ENCODE data around the gene OR5H6.
"Not testable (repeated sequence)": the region's sequence is repeated elsewhere in the genome, so short reads cannot be mapped to it uniquely, and the experiment has no call there.

OR5H6 gene
- total RNA-seq: 0 reads per million in 4 experiments

DNA sequence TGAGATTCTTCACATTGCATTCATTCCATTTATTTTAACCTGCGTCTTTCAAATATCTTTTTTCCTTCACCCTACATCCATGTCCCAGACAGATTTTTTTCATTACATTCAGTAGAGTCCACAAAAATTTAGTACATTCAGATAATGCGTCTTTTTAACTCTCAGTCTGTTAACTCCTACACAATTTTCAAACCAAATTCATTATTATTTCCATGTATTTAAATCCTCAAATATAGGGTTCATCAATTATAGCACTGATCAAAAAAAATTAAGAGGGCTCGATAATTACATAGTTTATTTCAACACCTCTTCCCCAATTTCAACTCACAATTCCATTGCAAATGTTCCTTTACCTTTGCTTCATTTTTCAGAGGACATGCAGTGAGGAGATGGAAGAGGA is at the start of gene OR5H6:
Gene OR5H6 (plus strand): TSS at position 301 of the 400 bp plus-strand sequence. CDS start 89 bp downstream, at position 390.
- DNase-seq: no peak

DNA sequence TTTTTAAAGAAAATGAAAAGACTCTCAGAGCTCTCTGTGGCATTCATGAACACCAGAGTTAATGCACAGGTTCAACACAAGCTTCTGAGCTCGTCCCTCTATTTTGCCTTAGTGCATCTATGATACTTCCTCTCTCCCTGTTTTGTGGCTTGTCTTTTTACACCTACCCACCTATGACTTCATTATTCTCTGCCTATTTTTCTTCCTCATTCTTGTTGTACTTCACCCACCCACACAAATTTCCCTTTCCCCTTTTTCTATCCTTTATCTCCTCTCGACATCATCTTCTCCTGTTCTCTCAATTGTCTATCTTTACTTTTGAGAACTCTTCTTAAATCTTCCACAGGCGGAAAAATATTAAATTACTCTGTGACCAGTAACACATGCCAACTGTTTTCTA is 49.0 kb upstream of the OR5H6 start:
- DNase-seq: no peak

DNA sequence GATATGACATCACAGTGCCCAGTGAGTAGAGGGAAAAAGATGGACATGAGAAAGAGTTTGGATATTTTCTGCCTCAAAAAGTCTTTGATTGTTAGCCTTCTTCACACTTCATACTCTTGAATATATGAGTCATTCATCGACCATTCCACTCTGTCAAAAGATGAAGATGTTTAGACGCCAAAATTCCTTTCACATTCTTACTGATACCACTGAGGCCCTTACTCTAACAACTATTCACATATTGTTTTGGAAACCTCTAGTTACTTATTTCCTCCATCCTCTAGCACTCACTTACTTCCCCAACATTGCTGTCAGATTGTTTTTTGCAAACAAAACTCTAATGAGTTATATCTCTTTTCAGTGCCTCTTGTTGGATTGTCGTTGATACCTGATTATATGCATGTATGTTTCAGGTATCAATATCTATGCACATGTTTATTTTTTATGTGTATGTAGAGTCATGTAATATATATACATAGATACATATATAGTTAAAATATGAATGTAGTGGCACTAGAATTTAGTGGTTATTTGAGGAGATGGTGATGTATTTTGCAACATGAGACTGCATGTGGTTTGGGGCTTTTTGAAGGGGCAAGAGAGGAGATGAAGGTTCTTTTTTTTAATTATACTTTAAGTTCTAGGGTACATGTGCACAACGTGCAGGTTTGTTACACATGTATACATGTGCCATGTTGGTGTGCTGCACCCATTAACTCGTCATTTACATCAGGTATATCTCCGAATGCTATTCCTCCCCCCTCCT is 40.0 kb upstream of the OR5H6 start:
- DNase-seq: no peak

DNA sequence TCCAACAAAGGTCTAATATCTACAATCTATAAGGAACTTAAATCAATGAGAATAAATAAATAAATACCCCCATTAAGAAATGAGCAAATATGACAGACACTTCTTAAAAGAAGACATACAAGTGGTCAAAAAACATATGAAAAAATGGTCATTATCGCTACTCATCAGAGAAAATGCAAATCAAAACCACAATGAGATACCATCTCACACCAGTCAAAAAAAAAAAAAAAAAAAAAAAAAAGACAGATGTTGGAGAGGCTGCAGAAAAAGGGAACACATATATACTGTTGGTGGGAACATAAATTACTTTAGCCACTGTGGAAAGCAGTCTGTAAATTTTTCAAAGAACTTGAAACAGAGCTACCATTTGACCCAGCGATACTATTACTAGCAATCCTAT is 31.6 kb upstream of the OR5H6 start:
- no peak for DNase-seq

DNA sequence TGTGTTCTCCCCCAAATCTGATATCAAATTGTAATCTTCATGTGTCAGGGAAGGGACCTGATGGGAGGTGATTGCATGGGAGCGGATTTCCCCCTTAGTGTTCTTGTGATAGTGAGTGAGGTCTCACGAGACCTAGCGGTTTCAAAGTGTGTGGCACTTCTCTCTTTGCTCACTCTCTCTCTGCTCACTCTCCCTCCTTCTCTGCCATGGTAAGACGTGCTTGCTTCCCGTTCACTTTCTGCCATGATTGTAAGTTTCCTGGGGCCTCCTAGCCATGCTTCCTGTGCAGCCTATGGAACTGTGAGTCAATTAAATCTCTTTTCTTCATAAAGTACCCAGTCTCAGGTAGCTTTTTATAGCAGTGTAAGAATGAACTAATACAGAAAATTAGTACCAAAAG is 30.6 kb upstream of the OR5H6 start:
- DNase-seq: no peak

DNA sequence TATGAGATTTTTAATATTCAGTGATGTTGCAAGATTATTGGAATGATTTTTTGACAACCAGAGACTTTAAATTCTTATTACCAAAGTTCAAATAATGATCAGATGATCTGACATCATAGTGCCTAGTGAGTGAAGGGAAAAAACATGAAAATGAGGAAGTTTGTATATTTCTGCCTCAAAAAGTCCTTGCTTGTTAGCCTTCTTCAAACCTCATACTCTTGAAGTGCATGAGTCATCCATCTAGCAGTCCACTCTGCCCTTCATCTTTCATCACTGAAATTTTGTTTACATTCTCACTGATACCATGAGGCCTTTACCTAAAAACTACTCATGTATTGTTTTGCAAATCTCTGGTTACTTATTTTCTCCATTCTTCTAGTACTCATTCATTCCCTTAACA is 23.9 kb upstream of the OR5H6 start:
- no peak for DNase-seq

DNA sequence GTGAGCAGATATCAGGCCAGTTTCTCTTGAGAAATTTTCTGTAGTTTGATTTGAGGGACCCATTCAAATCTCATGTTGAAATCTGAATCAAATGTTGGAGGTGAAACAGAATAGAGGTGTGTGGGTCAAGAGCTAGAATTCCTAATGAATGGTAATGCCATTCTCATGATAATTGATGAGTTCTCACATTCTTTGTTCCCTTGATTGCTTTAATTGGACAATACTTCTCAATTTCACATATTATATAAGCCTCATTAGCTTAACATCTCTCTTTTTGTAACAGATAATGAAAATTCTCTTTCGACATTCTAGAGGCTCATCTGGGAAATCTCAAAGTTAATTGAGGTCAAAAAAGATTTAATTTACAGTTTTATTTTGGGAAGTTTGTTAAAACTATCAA is 21.9 kb upstream of the OR5H6 start:
- no peak for DNase-seq

DNA sequence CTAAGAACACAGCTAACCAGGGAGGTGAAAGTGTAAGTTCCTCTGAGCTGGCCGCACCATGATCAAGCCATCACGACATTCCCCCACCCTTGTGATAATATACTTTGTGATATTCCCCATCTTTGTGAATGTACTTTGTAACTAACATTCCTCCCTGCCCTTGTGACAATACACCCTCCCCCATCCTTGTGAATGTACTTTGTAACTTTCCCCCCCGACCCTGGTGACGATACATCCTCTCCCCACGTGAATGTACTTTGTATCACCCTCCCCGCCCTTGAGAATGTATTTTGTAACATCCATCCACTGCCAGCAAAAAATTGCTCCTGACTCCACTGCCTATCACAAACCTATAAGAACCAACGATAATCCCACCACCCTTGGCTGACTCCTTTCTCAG is 20.2 kb upstream of the OR5H6 start:
- no peak for DNase-seq

DNA sequence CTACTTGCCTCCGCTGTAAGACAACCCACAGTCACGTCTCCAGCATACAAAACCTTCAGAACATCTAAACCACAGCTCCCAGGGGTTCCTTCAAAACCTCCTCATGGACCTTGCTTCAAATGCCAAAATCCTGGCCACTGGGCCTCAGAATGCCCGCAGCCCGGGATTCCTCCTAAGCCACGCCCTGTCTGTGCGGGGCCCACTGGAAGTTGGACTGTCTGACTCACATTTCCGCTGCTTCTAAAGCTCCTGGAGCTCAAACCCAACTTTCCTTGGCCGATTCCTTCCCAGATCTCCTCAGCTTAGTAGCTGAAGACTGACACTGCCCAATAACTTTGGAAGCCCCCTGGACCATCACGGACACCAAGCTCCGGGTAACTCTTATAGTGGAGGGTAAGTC is 17.9 kb upstream of the OR5H6 start:
- DNase-seq: no peak

DNA sequence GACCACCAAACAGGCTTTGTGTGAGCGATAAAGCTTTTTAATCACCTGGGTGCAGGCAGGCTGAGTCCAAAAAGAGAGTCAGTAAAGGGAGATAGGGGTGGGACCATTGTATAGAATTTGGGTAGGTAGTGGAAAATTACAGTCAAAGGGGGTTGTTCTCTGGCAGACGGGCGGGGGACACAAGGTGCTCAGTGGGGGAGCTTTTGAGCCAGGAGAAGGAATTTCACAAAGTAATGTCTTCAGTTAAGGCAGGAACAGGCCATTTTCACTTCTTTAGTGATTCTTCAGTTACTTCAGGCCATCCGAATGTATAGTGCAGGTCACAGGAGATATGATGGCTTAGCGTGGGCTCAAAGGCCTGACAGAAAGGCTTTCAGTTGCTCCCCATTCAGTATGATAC is 8.0 kb upstream of the OR5H6 start:
- DNase-seq: not testable (repeated sequence)

DNA sequence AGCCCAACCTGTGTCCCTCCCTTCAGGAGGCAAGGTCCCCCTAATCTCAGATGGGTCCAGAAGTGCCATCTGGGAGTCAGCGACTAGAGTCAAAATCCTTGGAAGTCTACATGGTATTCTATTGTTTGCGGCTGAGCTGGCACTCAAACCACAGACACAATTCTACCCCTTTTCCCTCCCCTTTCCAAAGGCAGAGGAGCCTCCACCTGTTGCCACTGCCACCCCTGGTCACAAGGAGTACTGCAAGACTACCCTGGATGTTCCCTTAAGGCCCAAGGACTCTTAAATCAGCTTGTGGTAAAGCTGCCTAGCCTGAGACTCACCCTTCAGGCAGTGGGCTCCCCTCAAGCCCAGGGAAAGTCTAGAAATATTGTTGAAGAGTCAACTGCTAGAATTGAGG is 4.3 kb upstream of the OR5H6 start:
- DNase-seq: no peak

DNA sequence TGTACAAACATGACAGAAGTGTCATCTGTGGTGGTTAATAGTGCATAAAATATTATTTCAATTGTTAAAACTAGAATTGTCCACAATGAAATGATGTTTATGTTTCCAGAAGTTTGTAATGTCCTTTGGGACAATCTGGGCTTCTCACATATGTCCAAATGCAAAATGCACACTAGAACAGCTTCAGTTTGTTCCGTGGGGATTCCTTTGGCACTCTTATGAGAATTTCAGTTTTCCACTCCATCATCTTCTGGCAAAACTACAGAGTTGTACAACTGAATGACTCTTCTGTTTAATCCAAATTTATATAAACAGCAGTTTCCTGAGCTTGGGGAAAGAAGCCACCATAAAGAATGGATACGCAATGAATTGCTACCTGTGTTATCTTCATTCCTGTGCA is 2.0 kb upstream of the OR5H6 start:
- DNase-seq: no peak

DNA sequence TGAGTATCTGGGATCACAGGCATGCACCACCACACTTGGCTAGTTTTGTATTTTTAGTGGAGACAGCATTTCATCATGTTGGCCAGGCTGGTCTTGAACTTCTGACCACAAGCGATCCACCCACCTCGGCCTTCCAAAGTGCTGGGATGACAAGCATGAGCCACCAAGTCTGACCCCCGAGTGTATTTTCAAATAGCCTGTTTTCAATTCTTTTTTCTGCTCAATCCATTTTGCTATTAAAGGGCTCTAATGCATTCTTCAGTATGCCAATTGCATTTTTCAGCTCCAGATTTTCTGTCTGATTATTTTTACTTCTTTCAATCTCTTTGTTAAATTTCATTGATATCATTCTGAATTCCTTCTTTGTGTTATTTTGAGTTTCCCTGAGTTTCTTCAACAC is 5.8 kb downstream of the OR5H6 start:
- no peak for DNase-seq

DNA sequence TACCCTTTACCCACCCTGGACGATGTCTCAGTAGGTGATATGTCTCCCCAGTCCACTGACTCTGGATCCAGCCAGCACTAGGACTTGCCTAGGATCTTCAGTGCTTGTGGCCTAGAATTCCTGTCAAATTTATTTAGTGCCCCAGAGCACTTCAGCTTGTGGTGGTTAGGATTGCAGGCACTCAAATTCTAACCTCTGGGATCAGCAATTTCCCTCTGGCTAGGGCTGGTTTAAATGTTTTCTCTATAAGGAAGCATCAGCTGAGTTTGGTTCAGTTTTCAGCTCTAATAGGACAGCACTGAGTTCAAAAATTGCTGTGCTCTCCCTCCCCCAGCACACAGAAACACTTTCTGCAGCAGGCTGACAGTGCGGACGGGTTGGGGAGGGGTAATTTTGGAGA is 8.1 kb downstream of the OR5H6 start:
- DNase-seq: no peak

DNA sequence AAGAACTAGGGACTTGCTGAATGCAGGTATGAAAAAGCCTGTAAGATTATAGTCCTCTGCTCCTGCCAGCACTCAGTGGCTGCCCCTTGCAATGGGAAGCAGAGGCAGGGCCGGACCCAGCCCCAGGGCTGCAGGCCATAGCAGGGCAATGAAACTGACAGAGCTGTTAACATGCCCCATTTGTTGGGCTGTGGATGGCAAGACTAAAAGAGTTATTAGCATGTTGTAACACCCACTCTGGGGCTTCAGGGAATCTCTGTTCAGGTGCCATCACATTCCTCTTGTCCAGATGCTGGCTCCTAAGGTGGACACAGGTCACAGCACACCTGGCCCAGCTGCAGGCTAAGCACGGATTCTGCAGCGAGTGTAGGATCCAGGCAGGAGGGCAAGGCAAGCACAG is 10.9 kb downstream of the OR5H6 start:
- DNase-seq: no peak

DNA sequence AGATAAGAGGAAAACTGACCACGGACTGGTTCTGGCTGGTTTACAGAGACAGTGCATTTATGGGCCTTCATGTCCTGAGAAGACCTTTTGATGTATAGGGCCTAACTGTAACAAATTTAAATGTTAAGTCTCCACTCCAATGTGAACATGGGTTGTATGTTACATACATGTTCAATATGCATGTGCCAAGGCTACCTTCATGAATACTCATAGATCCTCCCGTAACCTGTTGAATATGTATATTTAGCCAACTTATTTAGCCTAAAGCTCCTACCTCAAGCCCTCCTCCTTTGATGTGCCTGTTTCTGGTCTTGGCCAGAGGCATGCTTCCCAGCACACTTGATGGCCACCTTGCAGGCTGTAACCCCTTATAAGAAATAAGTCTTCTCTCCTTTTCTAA is 18.2 kb downstream of the OR5H6 start, which contains the start of gene OR5H2:
Gene OR5H2 (plus strand): TSS at position 301 of the 400 bp plus-strand sequence. CDS start 398 bp downstream, outside the sequence.
- DNase-seq: no peak

DNA sequence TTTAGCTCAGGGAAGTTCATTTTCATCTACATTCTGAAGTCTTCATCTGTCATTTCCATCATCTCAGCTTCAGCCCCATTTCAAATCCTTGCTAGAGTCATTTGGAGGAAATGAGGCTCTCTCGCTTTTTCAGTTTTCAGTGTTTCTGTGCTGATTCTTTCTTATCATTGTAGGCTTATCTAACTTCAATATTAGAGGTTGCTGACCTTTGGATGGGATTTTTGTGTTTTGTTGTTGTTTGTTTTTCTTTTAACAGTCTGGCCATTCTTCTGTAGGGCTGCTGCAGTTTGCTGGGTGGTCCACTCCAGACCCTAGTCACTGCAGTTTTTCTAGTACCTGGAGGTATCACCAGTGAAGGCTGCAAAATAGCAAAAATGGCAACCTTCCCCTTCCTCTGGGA is 26.9 kb downstream of the OR5H6 start:
- no peak for DNase-seq

DNA sequence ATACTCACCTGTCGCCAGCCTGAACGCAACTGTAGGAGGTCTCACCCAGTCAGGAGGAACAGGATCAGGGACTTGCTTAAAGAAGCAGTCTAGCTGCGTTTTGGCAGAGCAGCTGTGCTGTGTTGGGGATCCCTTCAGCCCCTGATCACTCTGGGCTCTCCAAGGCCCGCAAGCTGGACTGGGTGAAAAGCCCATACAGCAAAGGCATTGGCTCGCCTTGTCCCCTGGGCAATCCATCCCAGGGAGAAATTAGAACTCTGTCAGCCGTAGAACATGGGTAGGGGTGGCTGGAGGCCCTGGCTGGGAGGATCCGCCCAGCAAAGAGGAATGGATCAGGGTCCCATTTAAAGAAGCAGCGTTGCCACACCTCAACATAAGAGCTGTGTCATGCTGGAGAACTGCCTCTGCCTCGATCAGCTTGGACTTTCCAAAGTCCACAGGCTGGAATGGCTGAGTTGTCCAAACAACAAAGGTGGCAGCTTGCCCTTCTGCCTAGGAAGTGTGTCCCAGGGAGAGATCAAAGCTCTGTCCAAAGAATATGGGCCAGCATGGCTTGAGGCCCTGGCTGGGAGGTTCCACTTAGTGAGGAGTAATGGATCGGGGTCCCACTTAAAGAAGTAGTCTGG is 27.4 kb downstream of the OR5H6 start:
- DNase-seq: no peak

Measured in effector CD8-positive, alpha-beta T cell (primary cell).